ENCODE data around the gene FNBP1L. TPM values are rescaled to one million over a fixed set of nuclear protein-coding genes. Genes with fewer than 3 reads are reported as not detected.

The FNBP1L gene
- total and polyA plus RNA-seq, 2 of the 8 experiments (the other 6 are each of a cell fraction or from before 2014, with no cell fraction given), result 48.9 to 95.9 TPM

- H3K27me3 ChIP-seq (replicated peaks in 1 of 4; ENCODE audit: control insufficient read depth in 3 of 4, extremely low read depth in 1 of 4, insufficient read depth in 3 of 4, low read length in 3 of 4), result no peaks in the 10 kb centered on the region
- H3K56ac ChIP-seq (replicated peaks; ENCODE audit: insufficient read length, low read depth, low read length), result no peak overlapping the region
- 93% methylated on average over 8 of the region's 8 CpGs; no CpG with 5 or more reads in 1 of the 2 experiments for WGBS, 2 experiments (ENCODE audit: extremely low coverage in 1 of 2, insufficient coverage in 1 of 2, insufficient read length in 1 of 2, insufficient replicate concordance in 2 of 2, low coverage in 1 of 2, low lambda C conversion rate in 2 of 2, missing lambda C conversion rate in 1 of 2)
- no peak overlapping the region for H2BK12ac ChIP-seq (ENCODE audit: low read depth, low read length)
- no peak overlapping the region for H4K91ac ChIP-seq (replicated peaks; ENCODE audit: insufficient read length, low read length)
- H3K23me2 ChIP-seq (ENCODE audit: low read depth, low read length), result no peaks in the 10 kb centered on the region
- DNase-seq (ENCODE audit: low read depth in 1 of 2, low spot score in 2 of 2), result no peak
- no peak overlapping the region for H3K4me3 ChIP-seq (ENCODE audit: extremely low read depth in 1 of 4, insufficient read depth in 2 of 4, low read depth in 3 of 4, low read length in 4 of 4)
- H3K4ac ChIP-seq (replicated peaks; ENCODE audit: insufficient read length, low read depth, low read length), result no peak overlapping the region
- no peak for TF ChIP-seq SIN3A (conservative IDR thresholded peaks at IDR 0.05 in 1 of 2, IDR thresholded peaks at IDR 0.05 in 1 of 2; ENCODE audit: low read depth in 1 of 2, low read length in 2 of 2)
- TF ChIP-seq TAF7 (optimal IDR thresholded peaks at IDR 0.05; ENCODE audit: borderline replicate concordance, low read depth, low read length), result no peak
- H3K9ac ChIP-seq (replicated peaks in 1 of 4; ENCODE audit: extremely low read depth in 1 of 4, low read depth in 3 of 4, low read length in 3 of 4), result no peak overlapping the region
- H3K14ac ChIP-seq (ENCODE audit: insufficient read length), result no peak overlapping the region
- peaks cover 2% of the 10 kb centered on the region in 2 experiments for H4K20me1 ChIP-seq (replicated peaks in 1 of 2; ENCODE audit: control insufficient read depth in 1 of 2, insufficient read depth in 2 of 2, low read length in 2 of 2)
- no peak overlapping the region for H4K8ac ChIP-seq (ENCODE audit: extremely low read depth, insufficient read depth, low read length)
- no peak for FAIRE-seq
- no peak overlapping the region for H2AK5ac ChIP-seq (ENCODE audit: low read depth, low read length)
- no peak overlapping the region for H2BK120ac ChIP-seq (replicated peaks; ENCODE audit: low read depth, low read length)
- no peak overlapping the region for H2BK15ac ChIP-seq (ENCODE audit: low read length)
- POLR2A ChIA-PET (ENCODE audit: partially characterized antibody), result interaction anchor here (0.8 to 1.2 kb wide), 3 partner anchors 11 to 159 kb away, joined by 3 read pairs; partner anchors contain the start of gene DR1
- H2BK20ac ChIP-seq (ENCODE audit: low read length), result no peak overlapping the region
- H2AFZ ChIP-seq (ENCODE audit: low read length), result no peak overlapping the region
- H3K4me1 ChIP-seq (replicated peaks in 1 of 4; ENCODE audit: control insufficient read depth in 3 of 4, insufficient read depth in 4 of 4, low read length in 3 of 4), result no peaks in the 10 kb centered on the region; a peak in 1 of 7 replicates
- no peak overlapping the region for H4K5ac ChIP-seq (ENCODE audit: insufficient read length, low read depth, low read length)
- no peak overlapping the region for H3K23ac ChIP-seq (ENCODE audit: insufficient read length)
- no peak overlapping the region for H3K27ac ChIP-seq (ENCODE audit: low read depth, low read length)
- H3K36me3 ChIP-seq (ENCODE audit: control insufficient read depth in 2 of 4, insufficient read depth in 4 of 4, low read length in 3 of 4), result peaks cover 0 to 27% (median 12%) of the 10 kb centered on the region in 4 experiments; a peak in 6 of 8 replicates
- no peak overlapping the region for H3K18ac ChIP-seq (ENCODE audit: extremely low read depth, low read length)
- H3K4me2 ChIP-seq (ENCODE audit: insufficient read depth in 1 of 2, low read depth in 2 of 2, low read length in 2 of 2), result no peak overlapping the region
- H3K79me2 ChIP-seq (ENCODE audit: control insufficient read depth in 1 of 2, insufficient read depth in 2 of 2, low read length in 2 of 2), result peaks cover 0 to 98% of the 10 kb centered on the region in 2 experiments; a peak in 3 of 4 replicates
- H2BK5ac ChIP-seq (ENCODE audit: low read depth, low read length), result no peak overlapping the region
- CTCF ChIA-PET (ENCODE audit: partially characterized antibody), result interaction anchor here (0.6 kb wide), 2 partner anchors 66 to 215 kb away, joined by 3 read pairs; no protein-coding TSS in a partner anchor
- peaks cover 6% of the 10 kb centered on the region; the same call in 1 of the 2 replicates for H3K79me1 ChIP-seq (ENCODE audit: low read depth, low read length)
- peaks cover 9 to 14% of the 10 kb centered on the region in 2 experiments for H3K9me3 ChIP-seq (ENCODE audit: insufficient read depth in 2 of 2, low read depth in 1 of 2, low read length in 1 of 2)
Measured at GRCh38 chr1:93504247-93505033, 56.5 kb downstream of the FNBP1L start.

Data from H1 (cell line).